Ecto neural progenitor cell (in vitro differentiated cells): Measurements from ENCODE around the gene MIDN.
"Not testable (repeated sequence)": the region's sequence is repeated elsewhere in the genome, so short reads cannot be mapped to it uniquely, and the experiment has no call there.

Source experiments
- DNase-seq: peaks from one replicate; pipeline ENCODE4 v3.0.0-alpha.2; 2018; ENCODE audit warnings: low spot score

MIDN gene

GRCh38 chr19:1246265-1247087 lies 1.9 kb upstream of the MIDN start:
- DNase-seq, result not testable (repeated sequence)

DNA sequence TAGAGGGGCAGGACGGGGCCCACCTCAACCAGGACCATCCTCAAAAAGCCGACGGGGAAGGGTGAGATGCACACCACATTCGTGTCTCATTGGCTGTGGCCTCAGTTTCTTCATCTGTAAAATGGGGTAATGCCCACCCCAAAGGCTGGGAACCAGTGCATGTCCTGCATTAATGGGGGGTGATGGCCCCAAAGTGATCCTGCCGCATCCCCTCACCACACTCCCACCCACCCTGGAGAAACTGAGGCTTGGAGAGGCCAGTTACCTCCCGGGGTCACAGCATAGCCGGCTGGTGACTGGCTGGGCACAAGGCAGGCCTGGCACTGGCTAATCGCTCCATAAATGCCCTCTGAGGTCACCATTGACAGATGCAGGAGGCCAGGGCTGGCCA lies 640 bp upstream of the MIDN start:
- no peak for DNase-seq

GRCh38 chr19:1248786-1249297 lies 459 bp downstream of the MIDN start:
- DNase-seq, result peak; percentile 89

- DNase-seq, result peak; percentile 96
Observed at GRCh38 chr19:1249298-1249989, 1.1 kb downstream of the MIDN start.

DNA sequence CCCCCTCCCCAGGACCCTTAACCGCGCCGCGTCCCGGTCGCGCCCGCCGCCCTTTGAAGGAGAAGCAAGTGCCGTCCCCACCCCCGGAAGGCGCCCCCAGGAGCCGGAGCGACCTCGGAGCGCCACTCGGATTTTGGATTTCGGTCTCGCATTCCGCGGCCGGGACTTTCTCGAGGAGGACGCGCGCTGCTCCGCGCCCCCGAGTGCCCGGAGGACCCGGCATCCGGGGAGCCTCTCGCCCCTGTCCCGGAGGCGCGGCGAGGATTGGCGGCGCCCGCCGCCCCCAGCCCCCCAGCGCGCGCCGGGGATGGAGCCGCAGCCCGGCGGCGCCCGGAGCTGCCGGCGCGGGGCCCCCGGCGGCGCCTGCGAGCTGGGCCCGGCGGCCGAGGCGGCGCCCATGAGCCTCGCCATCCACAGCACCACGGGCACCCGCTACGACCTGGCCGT lies 1.6 kb downstream of the MIDN start:
- no peak for DNase-seq

DNA sequence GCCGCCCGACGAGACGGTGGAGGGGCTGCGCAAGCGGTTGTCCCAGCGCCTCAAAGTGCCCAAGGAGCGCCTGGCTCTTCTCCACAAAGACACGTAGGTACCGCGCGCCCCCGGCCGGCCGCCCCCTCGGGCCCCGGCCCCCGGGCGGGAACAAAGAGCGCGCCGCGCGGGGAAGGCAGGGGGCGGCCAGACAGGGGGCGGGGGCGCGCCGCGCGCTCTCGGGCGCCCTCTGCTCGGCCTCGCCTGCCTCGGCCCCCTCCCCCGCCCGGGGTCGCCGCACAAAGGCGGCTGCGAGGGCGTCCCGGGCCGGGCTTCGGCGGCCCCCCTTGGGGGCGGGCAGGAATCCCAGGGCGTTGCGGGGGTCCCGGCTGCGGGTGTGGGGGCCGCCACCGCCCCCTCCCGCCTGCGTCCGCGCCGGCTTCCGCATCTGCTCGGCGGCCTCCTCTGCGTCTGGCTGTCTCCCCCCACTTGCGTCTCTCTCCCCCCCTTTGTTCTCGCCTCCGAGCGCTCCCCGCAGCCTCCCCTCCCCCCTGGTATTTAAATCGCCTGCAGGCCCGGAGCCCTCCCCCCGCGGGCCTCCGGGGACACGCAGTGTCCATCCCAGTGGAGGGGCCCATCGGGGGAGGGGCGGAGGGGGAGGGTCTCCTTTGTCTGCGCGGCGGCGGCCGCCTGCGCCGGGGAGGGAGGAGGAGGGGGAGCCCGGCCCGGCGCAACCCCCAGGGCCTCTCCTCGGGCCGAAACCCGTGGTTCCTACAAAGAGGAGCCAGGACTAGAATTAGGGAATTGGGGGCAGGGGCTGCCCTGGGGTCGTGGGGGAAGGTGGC lies 2.3 kb downstream of the MIDN start:
- DNase-seq, result peak; percentile 89

DNA sequence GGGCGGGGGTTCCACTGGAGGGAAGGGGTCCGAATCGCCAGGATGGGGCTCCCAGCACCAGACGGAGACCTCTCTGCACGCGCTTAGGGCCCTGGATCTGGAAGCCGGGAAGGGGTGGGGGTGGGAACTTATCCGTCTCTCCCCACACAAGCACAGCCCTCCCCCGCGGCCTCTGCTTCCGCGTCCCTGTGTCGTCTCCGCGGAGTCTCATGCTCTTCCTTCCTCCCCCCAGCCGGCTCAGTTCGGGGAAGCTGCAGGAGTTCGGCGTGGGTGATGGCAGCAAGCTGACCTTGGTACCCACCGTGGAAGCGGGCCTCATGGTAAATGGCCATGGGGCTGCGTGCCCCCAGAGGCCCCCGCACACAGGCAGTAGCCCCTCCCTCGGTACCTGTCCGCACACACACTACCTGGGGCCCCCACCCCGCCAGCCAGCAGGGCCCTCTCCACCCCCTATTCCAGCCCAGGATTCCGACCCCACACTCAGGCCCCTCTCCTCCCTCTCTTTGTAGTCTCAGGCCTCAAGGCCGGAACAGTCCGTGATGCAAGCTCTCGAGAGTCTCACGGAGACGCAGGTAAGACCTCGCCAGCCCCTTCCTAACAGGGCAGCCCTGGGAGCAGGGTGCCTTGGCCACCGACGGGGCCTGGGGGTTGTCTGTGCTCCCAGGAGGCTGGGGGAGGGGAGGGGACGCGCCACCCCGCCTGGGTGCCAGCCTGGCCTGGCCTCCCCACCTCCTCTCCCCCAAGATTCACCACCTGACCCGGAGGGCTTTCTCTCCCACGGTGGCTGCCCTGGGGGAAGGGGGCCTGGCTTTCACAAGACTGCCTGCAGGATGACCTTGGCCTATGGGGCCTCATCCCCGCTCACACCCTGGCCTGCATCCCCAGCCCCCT lies 3.2 kb downstream of the MIDN start:
- no peak for DNase-seq

GRCh38 chr19:1252221-1252820 lies 3.9 kb downstream of the MIDN start:
- no peak for DNase-seq

DNA sequence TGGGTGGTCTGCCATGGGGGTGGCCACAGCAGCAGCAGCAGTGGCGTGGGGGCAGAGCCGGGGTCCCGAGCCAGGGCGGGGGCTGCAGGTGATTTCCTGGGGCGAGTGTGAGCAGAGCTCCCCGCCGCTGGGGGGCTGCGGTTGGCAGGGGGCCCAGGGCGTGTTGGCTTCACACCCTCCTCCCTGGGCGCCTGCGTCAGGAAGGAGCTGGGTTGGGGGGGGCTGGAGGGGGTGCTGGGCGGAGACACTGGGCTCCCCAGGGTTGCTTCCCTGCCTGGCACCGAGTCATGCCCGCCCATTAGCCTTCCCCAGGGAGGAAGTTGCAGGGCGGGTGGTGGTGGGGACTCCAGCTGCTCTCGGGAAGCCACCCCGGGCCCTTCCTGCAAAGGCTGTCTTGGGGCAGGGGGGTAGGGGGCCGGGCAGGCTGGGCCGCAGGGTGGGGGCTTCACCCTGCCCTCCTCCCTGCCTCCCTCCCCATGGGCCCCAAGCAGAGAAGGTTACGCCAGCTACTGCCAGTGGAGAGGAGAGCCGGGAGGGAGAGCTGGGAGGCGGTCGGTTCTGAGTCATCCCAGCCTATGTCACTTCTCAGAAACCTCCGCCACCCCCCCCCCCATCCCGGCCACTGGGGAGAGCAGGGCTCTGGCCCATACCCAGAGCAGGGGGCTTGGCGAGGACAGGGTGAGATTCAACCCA lies 4.6 kb downstream of the MIDN start:
- DNase-seq, result no peak

- DNase-seq, result no peak
Observed at GRCh38 chr19:1253514-1254080, 5.2 kb downstream of the MIDN start.

DNA sequence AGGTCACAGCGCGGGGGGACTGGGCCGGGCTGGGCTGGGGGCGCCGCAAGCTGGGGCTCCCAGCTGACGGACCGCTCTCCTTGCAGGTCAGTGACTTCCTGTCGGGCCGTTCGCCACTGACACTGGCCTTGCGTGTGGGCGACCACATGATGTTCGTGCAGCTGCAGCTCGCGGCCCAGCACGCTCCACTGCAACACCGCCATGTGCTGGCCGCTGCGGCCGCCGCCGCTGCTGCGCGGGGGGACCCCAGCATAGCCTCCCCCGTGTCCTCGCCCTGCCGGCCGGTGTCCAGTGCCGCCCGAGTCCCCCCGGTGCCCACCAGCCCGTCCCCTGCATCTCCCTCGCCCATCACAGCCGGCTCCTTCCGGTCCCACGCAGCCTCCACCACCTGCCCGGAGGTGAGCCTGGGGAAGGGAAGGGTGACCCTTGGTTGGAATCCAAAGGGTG lies 5.7 kb downstream of the MIDN start:
- no peak for DNase-seq

GRCh38 chr19:1254530-1255185 lies 6.3 kb downstream of the MIDN start:
- DNase-seq, result no peak

GRCh38 chr19:1255186-1256161 lies 7.1 kb downstream of the MIDN start:
- no peak for DNase-seq

- no peak for DNase-seq
Observed at GRCh38 chr19:1256646-1257474, 8.5 kb downstream of the MIDN start.

DNA sequence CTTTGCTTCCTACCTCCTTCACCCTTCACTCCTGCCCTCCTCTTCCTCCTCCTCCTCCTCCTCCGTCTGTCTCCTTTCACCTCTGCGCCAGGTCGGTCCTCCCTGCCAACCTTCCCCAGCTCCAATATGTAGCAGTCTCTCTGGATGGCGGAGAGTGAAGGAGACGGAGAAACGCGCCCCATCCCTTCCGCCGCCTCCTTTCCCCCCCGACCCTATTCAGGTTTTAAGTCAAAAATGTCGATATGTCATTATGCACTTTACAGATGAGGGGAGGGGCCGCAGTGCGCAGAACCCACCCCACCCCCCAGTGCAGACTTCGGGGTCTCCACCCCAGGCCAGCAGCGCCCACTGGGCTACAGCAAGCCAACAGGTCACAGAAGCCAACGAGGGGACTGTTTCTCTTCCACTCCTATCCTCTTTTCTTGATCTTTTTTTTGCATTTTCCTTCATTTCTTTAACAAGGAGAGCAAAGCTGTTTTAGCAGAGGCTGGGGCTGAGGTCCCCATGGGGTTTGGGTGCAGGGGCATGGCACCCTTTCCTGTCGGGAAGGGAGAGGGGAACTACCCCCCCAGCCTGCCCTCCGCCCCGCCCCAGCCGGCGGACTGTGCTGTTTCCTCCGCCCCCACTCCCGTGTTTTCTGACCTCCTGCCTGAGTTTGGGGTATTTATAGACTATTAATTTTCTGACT lies 9.2 kb downstream of the MIDN start:
- no peak for DNase-seq

DNA sequence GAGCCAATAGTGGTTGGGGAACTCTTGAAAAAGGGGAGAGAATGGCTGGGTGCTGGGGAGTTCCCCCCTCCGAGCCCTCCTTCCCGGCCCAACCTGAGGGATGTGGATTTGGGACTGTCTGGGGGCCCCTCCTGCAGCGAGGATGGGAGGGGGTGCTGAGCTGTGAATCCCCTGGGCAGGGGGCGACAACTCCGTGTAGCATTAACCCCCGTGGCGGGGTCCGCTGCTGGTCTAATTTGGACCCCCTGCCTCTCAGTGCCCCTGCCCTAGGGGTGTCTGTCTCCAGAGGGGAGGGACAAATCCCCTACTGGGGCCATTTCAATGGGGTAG lies 9.7 kb downstream of the MIDN start:
- DNase-seq, result no peak

DNA sequence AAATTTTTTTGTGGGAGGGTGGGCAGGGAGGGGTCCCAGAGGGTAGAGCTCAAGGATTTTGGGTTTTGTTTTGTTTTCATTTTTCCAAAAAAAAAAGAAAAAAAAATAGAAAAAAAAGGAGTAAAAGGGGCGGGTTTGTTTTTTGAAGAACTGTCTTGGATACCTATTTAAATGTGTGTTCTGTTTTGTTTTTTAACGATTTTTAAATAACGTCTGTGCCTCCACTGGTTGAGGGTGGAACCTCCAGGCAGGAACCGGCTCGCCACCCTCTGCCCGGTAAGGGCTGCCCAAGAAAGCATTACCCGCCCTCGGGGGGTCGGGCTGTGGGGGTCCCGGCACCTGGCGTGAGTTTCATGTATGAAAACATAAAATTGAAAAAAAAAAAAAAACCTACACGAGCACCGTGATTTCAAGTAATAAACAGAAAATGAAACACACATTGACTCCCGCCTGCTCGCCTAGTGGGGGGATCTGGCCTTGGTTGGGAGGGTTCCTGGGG lies 10.4 kb downstream of the MIDN start:
- no peak for DNase-seq
